Stimulated activated CD4-positive, alpha-beta T cell treated with anti-CD3 and anti-CD28 coated beads, Interleukin-12 subunit alpha, Interleukin-12 subunit beta, amount 100 ng/mL, for 4 hours (primary cell): ENCODE measurements around the gene PRPSAP1.
A peak's percentile ranks its signal among the peaks of the same experiment; 100 is the strongest.

Experiments used
- DNase-seq: peaks from one replicate; pipeline ENCODE4 v3.0.0-alpha.2; 2020

PRPSAP1 gene

DNA sequence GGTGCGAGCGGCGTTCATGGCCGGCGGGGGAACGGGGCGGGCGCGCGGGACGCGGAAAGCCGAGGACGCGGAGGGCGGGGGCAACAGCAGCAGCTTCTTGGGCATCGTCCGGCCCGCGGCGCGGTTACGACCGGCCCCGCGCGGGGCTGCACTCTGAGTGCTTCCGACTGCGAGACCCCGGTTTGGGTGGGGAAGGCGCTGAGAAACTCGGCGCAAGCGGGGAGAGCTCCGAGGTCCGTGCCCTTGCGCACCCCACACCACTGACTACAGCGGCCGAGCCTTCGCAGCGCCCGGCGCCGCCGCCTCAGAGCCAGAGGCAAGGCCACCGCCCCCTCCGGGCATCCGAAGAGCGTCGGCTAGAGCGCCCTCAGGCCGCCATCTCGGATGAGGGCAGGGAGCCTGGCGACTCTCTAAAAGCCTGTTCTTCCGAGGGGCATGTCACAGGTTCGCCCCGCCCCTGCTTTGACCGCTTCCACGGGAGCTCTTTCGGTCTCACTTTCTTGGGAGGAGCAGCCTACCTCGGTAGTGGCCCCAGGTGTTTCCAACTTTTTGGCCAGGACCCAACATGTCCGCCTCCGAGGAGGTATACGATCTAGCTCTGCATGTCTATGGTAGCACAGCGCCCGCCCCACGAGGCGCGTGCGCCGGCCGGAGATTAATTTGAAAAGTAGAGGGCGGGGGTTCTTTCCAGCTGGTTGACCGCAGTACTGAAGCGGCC is at the start of gene PRPSAP1:
PRPSAP1 (minus strand) TSS at position 318 of the 718 bp plus-strand sequence; CDS start at position 105, 213 bp downstream.
- DNase-seq, result peak; percentile 76

- no peak for DNase-seq
These were observed 49.0 kb upstream of the PRPSAP1 start for GRCh38 chr17:76402711-76403110.

GRCh38 chr17:76399175-76400172 is 45.8 kb upstream of the PRPSAP1 start:
- no peak for DNase-seq

DNA sequence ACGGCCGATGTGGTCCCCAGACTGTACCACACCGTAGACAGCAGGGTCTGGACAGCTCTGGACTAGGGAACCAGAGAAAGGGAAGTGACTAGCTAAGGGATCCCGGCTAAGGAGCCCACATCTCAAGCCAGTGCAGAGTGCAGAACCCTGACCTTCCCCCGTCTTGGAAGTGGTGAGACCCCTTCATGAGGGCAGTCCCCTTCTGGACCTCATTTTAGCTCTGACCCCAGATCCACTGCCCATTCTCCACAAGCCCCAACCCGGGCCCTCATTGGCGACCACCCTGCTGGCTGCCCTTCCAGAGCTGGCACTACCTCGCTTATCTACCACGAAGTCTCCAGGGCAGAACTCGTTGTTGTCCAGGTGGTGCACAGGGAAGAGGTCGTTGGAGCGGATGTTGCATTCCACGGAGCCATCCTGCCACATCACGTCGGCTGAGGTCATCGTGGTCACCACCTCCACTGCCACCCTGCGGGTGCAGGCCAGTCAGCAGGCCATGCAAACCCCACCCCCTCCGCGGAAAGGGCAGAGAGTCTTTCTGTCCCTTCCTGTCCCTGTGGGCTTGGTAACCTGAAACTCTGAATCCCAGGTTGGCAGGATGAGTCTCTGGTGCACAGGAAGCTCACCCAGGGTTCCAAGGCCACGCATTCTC is 44.9 kb upstream of the PRPSAP1 start:
- no peak for DNase-seq

DNA sequence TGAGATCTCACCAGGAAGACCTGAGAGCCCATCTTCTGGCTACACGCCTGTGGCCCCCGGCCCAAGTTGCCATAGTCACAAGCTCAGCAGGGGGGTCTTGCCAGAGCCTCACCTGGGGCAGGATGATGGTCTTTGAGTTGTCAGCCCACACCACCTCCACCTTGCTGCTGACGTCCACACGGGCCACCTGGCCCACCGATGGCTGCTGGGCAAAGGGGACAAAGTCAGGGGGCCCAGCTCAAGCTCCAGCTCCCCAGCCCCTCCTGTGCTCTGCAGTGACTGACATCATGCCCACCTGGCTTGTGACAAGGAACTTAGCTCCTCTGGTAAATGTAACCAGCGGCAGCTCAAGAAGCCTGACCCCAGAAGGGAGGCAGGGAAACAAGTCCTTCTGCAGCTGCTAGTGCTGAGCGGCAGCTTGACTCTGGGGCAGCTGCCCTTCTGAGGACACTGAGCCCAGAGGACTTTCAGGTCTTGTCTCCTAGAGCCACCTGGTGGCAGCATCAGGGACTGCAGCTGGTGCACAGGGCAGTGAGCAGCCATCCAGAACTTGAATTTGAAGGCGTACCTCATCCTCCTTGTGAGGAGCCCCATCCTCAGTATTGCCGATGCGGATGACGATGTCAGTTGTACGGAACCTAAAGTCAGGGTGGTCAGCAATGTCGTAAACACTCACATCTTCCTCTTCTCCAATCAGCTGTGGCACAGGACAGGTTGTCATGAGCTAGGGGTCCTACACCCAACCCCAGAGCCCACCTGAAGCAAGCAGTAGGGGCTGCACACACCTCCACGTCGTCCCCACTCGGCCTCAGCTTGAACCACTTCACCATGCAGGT is 44.2 kb upstream of the PRPSAP1 start:
- peak; percentile 85 for DNase-seq

DNA sequence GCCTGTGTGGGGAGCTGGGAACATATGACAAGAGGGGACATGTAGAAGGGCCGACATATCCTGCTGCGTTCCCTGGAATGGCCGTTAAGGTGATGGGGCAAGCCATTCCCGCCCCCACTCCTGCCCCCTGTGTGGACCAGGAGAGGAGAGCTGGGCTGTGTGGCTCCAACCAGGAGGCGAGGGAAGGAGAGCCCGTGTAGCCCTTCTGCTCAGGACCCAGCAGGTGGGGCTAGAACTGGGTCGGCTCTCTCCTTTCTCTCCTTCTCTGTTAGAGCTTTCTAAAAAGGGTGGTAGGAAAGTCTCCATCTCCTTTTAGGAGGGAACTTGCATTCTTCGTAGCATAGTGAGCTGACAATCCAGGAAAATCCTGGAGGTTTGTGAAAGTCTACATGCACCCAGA is 43.5 kb upstream of the PRPSAP1 start:
- no peak for DNase-seq

DNA sequence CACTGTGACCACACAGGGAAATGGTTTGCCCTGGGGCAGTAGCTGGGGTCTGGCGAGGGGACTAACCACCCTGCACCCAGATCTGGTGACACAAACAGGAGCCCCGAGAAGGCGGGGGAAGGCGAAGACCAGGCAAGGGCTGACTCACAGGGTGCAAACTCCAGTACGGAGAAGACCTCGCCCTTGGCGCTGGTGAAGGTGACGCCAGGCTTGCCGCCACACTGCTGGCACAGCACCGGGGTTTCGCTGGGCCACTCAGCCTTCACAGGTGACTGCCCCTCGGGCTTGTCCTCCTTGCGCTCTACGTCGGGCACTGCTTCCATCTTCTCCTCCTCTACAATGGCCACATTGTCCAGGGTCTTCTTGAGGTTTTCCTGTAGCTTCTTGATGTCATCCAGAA is 42.3 kb upstream of the PRPSAP1 start:
- no peak for DNase-seq

DNA sequence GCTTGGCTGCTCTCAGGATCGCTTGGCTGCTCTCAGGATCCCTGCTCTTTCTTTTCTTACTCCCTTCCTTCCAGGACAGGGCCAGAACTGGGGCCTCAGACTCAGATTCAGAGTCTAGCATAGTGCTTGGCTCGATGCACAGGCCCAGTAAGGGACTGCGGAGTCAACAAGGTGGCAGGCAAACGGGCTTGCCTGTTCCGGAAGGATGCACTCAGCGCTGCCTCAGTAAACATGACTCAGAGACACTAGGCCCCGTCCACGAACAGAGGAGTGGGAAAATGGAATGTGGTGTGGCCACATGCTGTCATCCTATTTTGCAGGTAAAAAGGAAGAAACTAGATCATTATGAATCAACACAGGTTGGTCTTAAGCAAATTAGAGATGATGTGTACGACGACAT is 40.5 kb upstream of the PRPSAP1 start:
- DNase-seq, result no peak

DNA sequence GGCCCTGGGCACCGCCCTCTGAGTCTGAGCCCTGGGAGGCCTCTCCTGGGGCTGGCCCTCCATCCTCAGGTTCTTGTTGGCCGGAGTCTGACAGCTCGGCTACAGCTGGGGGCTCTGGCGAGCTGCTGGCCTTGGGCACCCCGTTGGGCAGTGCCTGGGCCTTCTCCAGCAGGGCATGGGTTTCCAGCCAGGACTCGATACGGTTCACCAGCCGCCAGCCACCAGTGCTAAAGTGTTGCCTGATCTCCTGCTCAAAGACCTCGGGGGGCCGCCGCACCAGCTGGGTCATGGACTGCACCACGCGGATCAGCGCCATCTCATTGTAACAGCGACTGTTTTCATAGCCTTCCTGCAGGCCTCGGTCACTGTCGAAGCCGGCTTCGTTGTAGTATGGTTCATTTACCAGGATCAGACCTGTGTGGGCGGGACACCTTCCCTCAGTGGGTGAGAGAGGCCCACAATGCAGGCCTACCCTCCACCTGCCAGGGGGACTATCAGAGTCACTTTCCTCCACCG is 37.5 kb upstream of the PRPSAP1 start:
- DNase-seq, result no peak

GRCh38 chr17:76390003-76390421 is 36.3 kb upstream of the PRPSAP1 start:
- DNase-seq, result no peak

DNA sequence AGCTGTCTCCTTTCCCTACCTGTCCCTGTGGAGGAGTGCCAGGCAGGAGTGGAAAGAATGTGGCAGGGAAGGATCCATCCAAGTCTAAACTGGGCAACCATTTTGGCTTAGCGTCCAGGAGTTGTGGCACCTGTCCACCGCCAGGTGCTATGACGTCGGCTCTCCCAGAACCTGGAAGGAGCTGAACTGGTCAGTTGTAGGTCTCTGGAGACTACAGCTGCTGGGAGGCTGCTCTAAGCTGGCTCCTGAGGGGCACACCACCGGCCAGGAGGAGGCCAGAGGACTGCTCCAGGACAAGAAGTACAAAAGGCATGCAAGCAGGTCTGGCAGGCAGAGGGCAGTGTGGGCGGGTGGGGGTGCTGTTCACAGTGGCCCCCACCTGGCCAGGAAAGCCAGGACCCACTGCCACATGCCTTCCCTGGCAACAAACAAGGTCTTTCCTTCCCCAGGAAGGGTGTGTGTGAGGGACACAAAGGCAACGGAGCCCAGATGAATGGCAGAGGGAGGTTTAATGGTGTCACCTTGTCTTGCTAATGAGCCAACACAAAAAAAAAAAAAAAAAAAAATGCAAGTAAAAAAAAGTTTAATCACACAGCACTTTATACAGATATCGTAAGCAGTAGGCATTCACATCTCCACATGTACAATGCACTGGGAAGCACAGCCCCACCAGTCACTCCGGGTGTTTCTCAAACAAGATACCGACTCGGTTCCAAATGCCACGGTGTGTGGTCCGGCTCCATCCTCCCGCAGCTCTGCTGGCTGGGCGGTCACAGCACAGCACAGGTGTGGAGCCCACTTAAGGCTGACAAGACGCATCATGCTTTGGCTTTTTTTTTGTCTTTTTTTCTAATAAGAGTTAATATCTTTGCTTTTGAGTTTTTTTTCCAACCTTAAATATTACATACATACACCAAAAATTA is 35.5 kb upstream of the PRPSAP1 start:
- DNase-seq, result no peak

GRCh38 chr17:76386966-76387765 is 33.5 kb upstream of the PRPSAP1 start:
- no peak for DNase-seq

DNA sequence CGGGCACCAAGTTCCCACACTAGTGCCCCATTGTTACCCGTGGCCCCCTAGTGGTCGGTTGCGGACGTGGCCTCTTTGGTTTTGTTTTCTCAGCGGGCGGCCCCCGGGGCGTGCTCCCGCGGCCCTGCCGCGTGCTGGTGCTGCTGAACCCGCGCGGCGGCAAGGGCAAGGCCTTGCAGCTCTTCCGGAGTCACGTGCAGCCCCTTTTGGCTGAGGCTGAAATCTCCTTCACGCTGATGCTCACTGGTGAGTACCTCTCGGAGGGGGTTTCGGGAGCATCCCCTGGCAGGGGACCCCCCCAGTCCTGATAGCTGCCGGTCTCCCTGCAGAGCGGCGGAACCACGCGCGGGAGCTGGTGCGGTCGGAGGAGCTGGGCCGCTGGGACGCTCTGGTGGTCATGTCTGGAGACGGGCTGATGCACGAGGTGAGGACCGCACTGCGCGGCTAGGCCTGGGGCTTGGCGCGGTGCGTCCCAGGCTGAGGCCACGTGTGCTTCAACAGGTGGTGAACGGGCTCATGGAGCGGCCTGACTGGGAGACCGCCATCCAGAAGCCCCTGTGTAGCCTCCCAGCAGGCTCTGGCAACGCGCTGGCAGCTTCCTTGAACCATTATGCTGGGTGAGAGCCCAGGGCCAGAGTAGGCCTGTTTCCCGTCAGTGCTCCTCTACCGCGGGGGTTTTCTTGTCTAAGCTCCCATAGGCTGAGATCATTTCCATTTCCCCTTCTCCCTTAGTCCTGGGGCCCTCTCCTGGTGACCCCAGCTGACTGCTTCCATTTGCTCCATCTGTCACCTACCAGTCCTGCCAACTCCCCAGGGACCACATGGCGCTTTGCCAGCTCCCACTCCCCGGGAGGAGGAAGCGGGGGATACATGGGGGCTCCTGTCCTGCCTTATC is 32.4 kb upstream of the PRPSAP1 start:
- DNase-seq, result peak; percentile 78

DNA sequence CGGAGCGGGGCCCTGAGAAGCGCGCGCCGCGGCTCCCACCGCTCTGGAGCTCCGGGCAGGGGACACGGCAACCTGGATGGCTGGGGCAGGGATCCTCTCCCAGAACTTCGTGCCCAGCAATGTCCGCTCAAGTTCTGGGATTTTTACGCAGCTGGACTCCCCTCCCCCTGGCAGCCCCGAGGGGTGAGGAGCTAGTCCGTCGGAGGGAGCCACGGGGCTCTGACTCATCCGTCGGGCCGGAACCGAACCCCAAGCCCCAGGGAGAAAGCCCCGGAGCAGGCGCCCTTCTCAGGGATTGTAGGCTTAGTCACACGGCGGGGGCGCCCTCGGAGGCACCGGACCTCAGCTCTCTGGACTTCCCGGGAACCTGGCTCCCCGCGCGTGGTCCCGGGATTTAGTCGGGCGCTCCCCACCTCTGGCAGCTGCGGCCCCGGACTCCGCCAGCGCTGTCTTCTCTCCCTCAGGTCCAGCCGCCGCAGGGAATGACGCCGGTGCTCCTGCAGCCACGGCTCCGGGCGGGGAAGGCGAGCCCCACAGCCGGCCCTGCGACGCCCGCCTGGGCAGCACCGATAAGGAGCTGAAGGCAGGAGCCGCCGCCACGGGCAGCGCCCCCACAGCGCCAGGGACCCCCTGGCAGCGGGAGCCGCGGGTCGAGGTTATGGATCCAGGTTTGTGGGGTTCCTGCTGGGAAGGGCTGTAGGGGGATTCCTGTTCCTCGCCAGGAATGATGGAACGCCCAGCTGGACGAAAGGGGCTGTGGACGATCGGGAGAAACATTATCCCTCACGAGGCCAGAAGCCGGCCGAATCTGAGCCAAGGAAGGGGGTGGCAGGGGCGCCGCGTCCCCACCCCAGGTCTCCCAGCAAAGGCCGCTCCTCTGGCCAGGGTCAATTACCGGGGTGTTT is 31.5 kb upstream of the PRPSAP1 start:
- peak; percentile 48 for DNase-seq

- DNase-seq, result peak; percentile 75
These were observed 30.7 kb upstream of the PRPSAP1 start, which contains the start of gene SPHK1 for GRCh38 chr17:76384222-76384986. TSS of gene SPHK1 (plus strand) at chr17:76384609. CDS start at chr17:76385645, 1,036 bp downstream.

GRCh38 chr17:76383546-76384221 is 30.0 kb upstream of the PRPSAP1 start:
- DNase-seq, result peak; percentile 42
